GM12878 (cell line): ENCODE data around the gene KCNK7. TPM values are rescaled to one million over a fixed set of nuclear protein-coding genes. Genes with fewer than 3 reads are reported as not detected.
"Not testable (repeated sequence)": the region's sequence is repeated elsewhere in the genome, so short reads cannot be mapped to it uniquely, and the experiment has no call there.

Experiments used
- ATAC-seq: fragments of 200-7000 bp; cut with Tn5 transposase; 3 replicates; pipeline ENCODE4 v1.9.1; 2020; ENCODE audit warnings: mild to moderate bottlenecking, moderate library complexity
- BruUV-seq: library from RNA; stranded (reverse); fragments of 400-500 nt; replicated peaks from 2 replicates; lab custom pipeline; 2021; lab: Mats Ljungman, UMichigan
- CTCF ChIA-PET: fragments of 300-600 bp; sonication (Branson Sonifier 250); formaldehyde crosslinking; extraction: SDS; loops from one replicate; lab custom pipeline; 2021; ENCODE audit warnings: inconsistent platforms; lab: Yijun Ruan, JAX
- POLR2A ChIA-PET: fragments of 350-600 bp; formaldehyde crosslinking; extraction: SDS; loops from one replicate; lab custom pipeline; 2021; ENCODE audit warnings: inconsistent platforms; lab: Charles Lee
- RAD21 ChIA-PET: fragments of 300-600 bp; sonication (Branson Sonifier 250); formaldehyde crosslinking; loops from one replicate; lab custom pipeline; 2023; ENCODE audit warnings: antibody characterized with exemption; ENCODE audit not compliant: unreplicated experiment; lab: Charles Lee
- SMC1A ChIA-PET: fragments of 300-600 bp; sonication (Branson Sonifier 250); formaldehyde crosslinking; loops from one replicate; lab custom pipeline; 2023; ENCODE audit not compliant: unreplicated experiment, uncharacterized antibody; lab: Charles Lee
- DNase-seq: peaks from one replicate; pipeline ENCODE4 v3.0.0-alpha.2; 2011; ENCODE audit warnings: low read depth, low spot score
- FAIRE-seq: peaks from 3 replicates; lab custom pipeline; 2011; peaks lifted over from hg19 to GRCh38; lab: Jason Lieb, UNC
- H2AFZ ChIP-seq: 2 replicates; pipeline ENCODE4 v1.6.0; 2011; ENCODE audit warnings: low read depth, low read length, control low read depth; ENCODE audit not compliant: control insufficient read depth
- H3K27ac ChIP-seq: 2 replicates; pipeline ENCODE4 v1.5.1; 2011; ENCODE audit warnings: control low read depth; ENCODE audit not compliant: control insufficient read depth, insufficient read depth
- H3K27me3 ChIP-seq, 2 experiments: replicated peaks in 1 of 2; 2 replicates each; pipeline versions ENCODE4 v1.6.0 to v1.6.1; 2011; ENCODE audit warnings: low read length in 1 of 2; ENCODE audit not compliant: control insufficient read depth in 2 of 2, insufficient read depth in 2 of 2
- H3K36me3 ChIP-seq, 2 experiments: 2 replicates each; pipeline ENCODE4 v1.5.1; 2011; ENCODE audit warnings: low read length in 1 of 2; ENCODE audit not compliant: control insufficient read depth in 2 of 2, insufficient read depth in 2 of 2
- H3K4me1 ChIP-seq: 2 replicates; pipeline ENCODE4 v1.6.1; 2011; ENCODE audit warnings: mild to moderate bottlenecking, low read length, moderate library complexity, mixed read lengths; ENCODE audit not compliant: control insufficient read depth, insufficient read depth
- H3K4me2 ChIP-seq: 2 replicates; pipeline ENCODE4 v1.6.0; 2011; ENCODE audit warnings: control low read depth; ENCODE audit not compliant: control insufficient read depth, insufficient read depth
- H3K4me3 ChIP-seq: fragments of 200-600 bp; sonication (generic); 2 replicates; pipeline ENCODE4 v1.5.1; 2016
- H3K79me2 ChIP-seq: 2 replicates; pipeline ENCODE4 v1.6.0; 2011; ENCODE audit warnings: low read length; ENCODE audit not compliant: control insufficient read depth, insufficient read depth
- H3K9ac ChIP-seq: 2 replicates; pipeline ENCODE4 v1.8.0; 2011; ENCODE audit warnings: low read length, control low read depth, mixed read lengths; ENCODE audit not compliant: control insufficient read depth, insufficient read depth
- H3K9me3 ChIP-seq: replicated peaks from 3 replicates; pipeline ENCODE4 v1.5.1; 2011; ENCODE audit warnings: mild to moderate bottlenecking, low read length; ENCODE audit not compliant: control insufficient read depth, insufficient read depth
- H4K20me1 ChIP-seq: 2 replicates; pipeline ENCODE4 v1.6.0; 2011; ENCODE audit not compliant: control insufficient read depth, insufficient read depth
- BMI1 ChIP-seq: fragments of 450-650 bp; IDR thresholded peaks from 2 replicates; pipeline ENCODE4 v1.6.1; 2016; ENCODE audit warnings: mild to moderate bottlenecking, moderate library complexity, borderline replicate concordance
- CHD4 ChIP-seq: fragments of 200-600 bp; sonication (generic); IDR thresholded peaks from 2 replicates; pipeline ENCODE4 v1.6.1; 2016; ENCODE audit warnings: mild to moderate bottlenecking
- CREM ChIP-seq: IDR thresholded peaks from 2 replicates; pipeline ENCODE4 v1.6.1; 2014; ENCODE audit warnings: antibody characterized with exemption, low read depth
- GATAD2B ChIP-seq: fragments of 450-650 bp; conservative IDR thresholded peaks from 2 replicates; pipeline ENCODE4 v1.6.1; 2017; ENCODE audit warnings: low read depth, mild to moderate bottlenecking, moderate library complexity
- LARP7 ChIP-seq: fragments of 450-650 bp; IDR thresholded peaks from 2 replicates; pipeline ENCODE4 v1.6.1; 2017; ENCODE audit warnings: mild to moderate bottlenecking
- NR2F1 ChIP-seq: fragments of 450-650 bp; conservative IDR thresholded peaks from 2 replicates; pipeline ENCODE4 v1.6.1; 2017; ENCODE audit warnings: mild to moderate bottlenecking
- POU2F2 ChIP-seq: IDR thresholded peaks from 3 replicates; pipeline ENCODE4 v1.6.1; 2011; ENCODE audit warnings: low read depth, mild to moderate bottlenecking, low read length, borderline replicate concordance
- SUPT20H ChIP-seq: IDR thresholded peaks from 2 replicates; pipeline ENCODE4 v1.6.1; 2011; ENCODE audit warnings: low read depth, mild to moderate bottlenecking, low read length, moderate library complexity, borderline replicate concordance; ENCODE audit not compliant: control insufficient read depth
- TCF7 ChIP-seq: IDR thresholded peaks from 2 replicates; pipeline ENCODE4 v1.6.1; 2014; ENCODE audit warnings: antibody characterized with exemption, borderline replicate concordance
- ZNF207 ChIP-seq: fragments of 450-650 bp; IDR thresholded peaks from 2 replicates; pipeline ENCODE4 v1.6.1; 2014; ENCODE audit warnings: antibody characterized with exemption, mild to moderate bottlenecking, borderline replicate concordance
- WGBS: methylation state at CpG from one replicate; pipeline ENCODE4 v1.1.6; 2016; ENCODE audit warnings: low lambda C conversion rate; ENCODE audit not compliant: insufficient replicate concordance, insufficient coverage; ENCODE audit errors: missing lambda C conversion rate; 5-methylcytosine and 5-hydroxymethylcytosine counted together
- in situ Hi-C: fragments of 300-500 bp; cut with MboI; formaldehyde crosslinking; loops from 9 replicates; pipeline ENCODE4 v1.14.3; 2018; ENCODE audit warnings: mixed read lengths
- intact Hi-C: fragments of 100-400 bp; cut with micrococcal nuclease; formaldehyde crosslinking; loops from one replicate; pipeline ENCODE4 v1.14.2; 2022; ENCODE audit not compliant: unreplicated experiment
- polyA plus RNA-seq, 11 experiments: library from polyadenylated mRNA; depleted of rRNA in 4 of 11; unstranded in 6 of 11; stranded (reverse) in 5 of 11; fragments of >200 nt; fragmentation: Nextera tagmentation in 4 of 11; fragmentation: Illumina TruSeq in 1 of 11; extraction: Ambion mirVana in 4 of 11; extraction: Trizol in 1 of 11; gene quantifications; 1 replicate in 1 of 11; 2 replicates in 10 of 11; pipeline versions ENCODE4 v1.2.1 to v1.2.3, GENCODE V29; 2011 to 2016; ENCODE audit warnings: inconsistent platforms in 2 of 11, missing spikeins in 2 of 11, low read depth in 1 of 11
- total RNA-seq, 4 experiments: library from RNA; depleted of rRNA in 3 of 4; stranded (reverse); fragments of >200 nt in 3 of 4; fragmentation: Illumina TruSeq in 1 of 4; extraction: Trizol in 1 of 4; gene quantifications; 2 replicates each; pipeline versions ENCODE4 v1.2.1 to v1.2.3, GENCODE V29; 2013 to 2021
- TF ChIP-seq, protein P1 (sequence below): fragments of 450-650 bp; IDR thresholded peaks from 2 replicates; pipeline ENCODE4 v1.6.1; 2017; ENCODE audit warnings: low read depth, mild to moderate bottlenecking, moderate library complexity
- TF ChIP-seq, protein P2 (sequence below): IDR thresholded peaks from 2 replicates; pipeline ENCODE4 v1.6.1; 2012; ENCODE audit warnings: low read length, inconsistent platforms

Gene KCNK7
- total and polyA plus RNA-seq, 10 of the 15 experiments (the other 5 are each of a cell fraction or from before 2014, with no cell fraction given) = 0.11 to 0.54 (median 0.23) TPM; not detected in 7

DNA sequence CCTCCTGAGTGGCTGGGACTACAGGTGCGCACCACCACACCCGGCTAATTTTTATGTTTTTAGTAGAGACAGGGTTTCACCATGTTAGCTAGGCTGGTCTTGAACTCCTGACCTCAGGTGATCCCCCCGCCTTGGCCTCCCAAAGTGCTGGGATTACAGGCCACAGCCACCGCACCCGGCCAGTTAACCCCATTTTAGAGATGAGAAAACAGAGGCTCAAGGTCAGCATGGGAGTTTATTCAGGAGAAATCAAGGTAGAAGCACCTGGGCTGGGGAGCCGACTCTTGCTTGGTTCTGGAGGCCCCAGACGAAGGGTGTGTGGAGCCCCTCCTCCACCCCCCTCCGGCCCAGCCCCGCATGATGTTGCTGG, 43.6 kb upstream of the KCNK7 start:
- peaks cover 34% of the 10 kb centered on the region for H3K4me1 ChIP-seq
- FAIRE-seq, DNase-seq, in situ Hi-C loops, ATAC-seq, H2AFZ ChIP-seq, H3K27me3 ChIP-seq, H4K20me1 ChIP-seq, H3K9me3 ChIP-seq: not testable (repeated sequence)
- peak overlapping the region; percentile 89 for H3K27ac ChIP-seq
- peak overlapping the region; percentile 99 for H3K4me2 ChIP-seq
- peaks cover 15 to 32% of the 10 kb centered on the region in 2 experiments for H3K36me3 ChIP-seq
- peak overlapping the region; percentile 72 for H3K9ac ChIP-seq
- intact Hi-C loops = loop anchor here (2.0 kb wide), 2 partner anchors 14 to 24 kb away; partner anchors contain the start of genes MAP3K11 and PCNX3
- POLR2A ChIA-PET = interaction anchor here (0.6 to 7.6 kb wide), 20 partner anchors 14 to 252 kb away, joined by 3 to 100 read pairs (median 6); partner anchors contain the start of genes CCDC85B, EHBP1L1, KAT5 and PCNX3
- TSS peak; percentile 88 for BruUV-seq
- peak overlapping the region; percentile 85 for H3K4me3 ChIP-seq
- RAD21 ChIA-PET = interaction anchor here (1.0 to 2.9 kb wide), 12 partner anchors 13 to 179 kb away, joined by 3 to 23 read pairs (median 7); partner anchors contain the start of genes EHBP1L1, FAM89B, OVOL1 and PCNX3
- CTCF ChIA-PET = interaction anchor here (0.6 to 2.9 kb wide), 15 partner anchors 13 to 620 kb away, joined by 3 to 14 read pairs (median 8); partner anchors contain the start of genes EHBP1L1, FAM89B, MUS81 and PCNX3
- WGBS = 5% methylated on average over 9 of the region's 9 CpGs
- peaks cover 42% of the 10 kb centered on the region for H3K79me2 ChIP-seq
- SMC1A ChIA-PET = interaction anchor here (0.6 to 3.6 kb wide), 6 partner anchors 13 to 480 kb away, joined by 3 to 33 read pairs (median 10); partner anchors contain the start of genes PCNX3 and RELA

DNA sequence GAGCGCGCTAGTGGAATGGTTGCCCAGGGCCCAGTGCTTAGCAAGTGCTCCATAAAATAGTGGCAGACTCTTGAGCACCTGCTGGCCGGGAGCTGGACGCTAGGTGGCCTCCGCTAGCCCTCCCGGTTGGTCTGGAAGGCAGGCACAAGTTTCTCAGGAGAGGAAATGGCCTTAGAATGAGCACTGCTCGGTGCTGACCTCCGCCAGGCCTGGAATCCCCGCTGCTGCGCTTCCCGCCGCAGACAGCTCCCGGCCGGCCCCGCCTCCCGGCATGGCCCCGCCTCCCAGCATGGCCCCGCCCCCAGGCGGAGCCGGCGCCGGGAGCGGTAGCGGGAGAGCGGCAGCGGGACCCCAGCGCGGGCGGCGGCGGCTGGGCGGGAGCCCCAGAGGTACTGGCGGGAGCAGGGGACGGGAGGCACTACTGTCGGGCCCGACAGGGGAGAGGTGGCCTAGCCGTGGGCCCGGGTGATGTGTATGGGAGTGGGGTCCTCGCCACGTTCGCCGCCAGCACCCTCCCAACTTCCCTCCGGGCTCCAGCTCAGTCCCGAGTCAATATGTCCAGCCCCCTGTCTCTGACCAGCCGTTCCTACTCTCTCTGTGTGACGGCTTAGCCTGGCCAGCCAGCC, 42.3 kb upstream of the KCNK7 start, which contains the start of gene SIPA1:
SIPA1 (plus strand) TSS at position 308 of the 626 bp plus-strand sequence. CDS start 2,821 bp downstream, outside the sequence.
- RAD21 ChIA-PET = interaction anchor here (0.7 to 2.9 kb wide), 15 partner anchors 11 to 151 kb away, joined by 3 to 23 read pairs (median 4); partner anchors contain the start of genes EHBP1L1, OVOL1, PCNX3 and RELA
- in situ Hi-C loops (no loop called here), intact Hi-C loops (loop anchor here (2.0 kb wide), 2 partner anchors 15 to 23 kb away; partner anchors contain the start of genes MAP3K11 and PCNX3)
- Histone ChIP-seq H3K4me2 (peak within 1 kb of the TSS; percentile 99), H3K9ac (peak within 1 kb of the TSS; percentile 72), H4K20me1 (no peaks in the 10 kb centered on the region), H3K27me3 (no peaks in the 10 kb centered on the region), H2AFZ (peak within 1 kb of the TSS; percentile 32), H3K9me3 (no peaks in the 10 kb centered on the region), H3K36me3 (peaks cover 14 to 28% of the 10 kb centered on the region in 2 experiments), H3K79me2 (peaks cover 42% of the 10 kb centered on the region), H3K27ac (peak within 1 kb of the TSS; percentile 89), H3K4me1 (peaks cover 34% of the 10 kb centered on the region), H3K4me3 (peak within 1 kb of the TSS; percentile 85)
- no TSS peak for BruUV-seq
- DNase-seq = no peak
- SMC1A ChIA-PET = interaction anchor here (1.0 to 3.6 kb wide), 9 partner anchors 10 to 67 kb away, joined by 3 to 33 read pairs (median 6); partner anchors contain the start of genes PCNX3 and RELA
- WGBS = 1% methylated on average over 46 of the region's 46 CpGs
- peak; percentile 59 for ATAC-seq
- CTCF ChIA-PET = interaction anchor here (0.9 to 2.9 kb wide), 15 partner anchors 12 to 222 kb away, joined by 3 to 14 read pairs (median 8); partner anchors contain the start of genes FAM89B, MUS81, PCNX3 and RELA
- POLR2A ChIA-PET = interaction anchor here (0.5 to 7.6 kb wide), 27 partner anchors 10 to 1923 kb away, joined by 3 to 100 read pairs (median 4); partner anchors contain the start of genes CCDC85B, MALAT1, MUS81 and PCNX3
- FAIRE-seq = peak; percentile 79
- TF ChIP-seq TCF7 (no peak), BMI1 (no peak), CHD4 (no peak), ZNF207 (peak; percentile 90), NR2F1 (no peak), POU2F2 (0 out of 3 replicates have a peak, but pooled peaks have one; percentile 7), SUPT20H (no peak), LARP7 (peak; percentile 79), GATAD2B (peak; percentile 11), CREM (no peak)
- TF ChIP-seq, protein P1, sequence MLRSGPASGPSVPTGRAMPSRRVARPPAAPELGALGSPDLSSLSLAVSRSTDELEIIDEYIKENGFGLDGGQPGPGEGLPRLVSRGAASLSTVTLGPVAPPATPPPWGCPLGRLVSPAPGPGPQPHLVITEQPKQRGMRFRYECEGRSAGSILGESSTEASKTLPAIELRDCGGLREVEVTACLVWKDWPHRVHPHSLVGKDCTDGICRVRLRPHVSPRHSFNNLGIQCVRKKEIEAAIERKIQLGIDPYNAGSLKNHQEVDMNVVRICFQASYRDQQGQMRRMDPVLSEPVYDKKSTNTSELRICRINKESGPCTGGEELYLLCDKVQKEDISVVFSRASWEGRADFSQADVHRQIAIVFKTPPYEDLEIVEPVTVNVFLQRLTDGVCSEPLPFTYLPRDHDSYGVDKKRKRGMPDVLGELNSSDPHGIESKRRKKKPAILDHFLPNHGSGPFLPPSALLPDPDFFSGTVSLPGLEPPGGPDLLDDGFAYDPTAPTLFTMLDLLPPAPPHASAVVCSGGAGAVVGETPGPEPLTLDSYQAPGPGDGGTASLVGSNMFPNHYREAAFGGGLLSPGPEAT = no peak
- TF ChIP-seq, protein P2, sequence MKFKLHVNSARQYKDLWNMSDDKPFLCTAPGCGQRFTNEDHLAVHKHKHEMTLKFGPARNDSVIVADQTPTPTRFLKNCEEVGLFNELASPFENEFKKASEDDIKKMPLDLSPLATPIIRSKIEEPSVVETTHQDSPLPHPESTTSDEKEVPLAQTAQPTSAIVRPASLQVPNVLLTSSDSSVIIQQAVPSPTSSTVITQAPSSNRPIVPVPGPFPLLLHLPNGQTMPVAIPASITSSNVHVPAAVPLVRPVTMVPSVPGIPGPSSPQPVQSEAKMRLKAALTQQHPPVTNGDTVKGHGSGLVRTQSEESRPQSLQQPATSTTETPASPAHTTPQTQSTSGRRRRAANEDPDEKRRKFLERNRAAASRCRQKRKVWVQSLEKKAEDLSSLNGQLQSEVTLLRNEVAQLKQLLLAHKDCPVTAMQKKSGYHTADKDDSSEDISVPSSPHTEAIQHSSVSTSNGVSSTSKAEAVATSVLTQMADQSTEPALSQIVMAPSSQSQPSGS = no peak
